Endodermal cell (in vitro differentiated cells): ENCODE measurements around the gene REV3L. TPM values are rescaled to one million over a fixed set of nuclear protein-coding genes. Genes with fewer than 3 reads are reported as not detected.

Experiments
- DNase-seq: peaks from one replicate; pipeline ENCODE4 v3.0.0-alpha.2; 2017
- H3K27ac ChIP-seq: 2 replicates; pipeline ENCODE4 v1.5.1; 2013; ENCODE audit warnings: mild to moderate bottlenecking, low read depth, low read length, moderate library complexity
- H3K27me3 ChIP-seq: 2 replicates; pipeline ENCODE4 v1.6.1; 2013; ENCODE audit warnings: mild to moderate bottlenecking, low read length, moderate library complexity; ENCODE audit not compliant: insufficient read depth, control insufficient read depth, poor library complexity, severe bottlenecking
- H3K36me3 ChIP-seq: 2 replicates; pipeline ENCODE4 v1.7.0; 2013; ENCODE audit warnings: mild to moderate bottlenecking, low read length, moderate library complexity; ENCODE audit not compliant: control insufficient read depth, insufficient read depth
- H3K4me1 ChIP-seq: one replicate; pipeline ENCODE4 v1.7.0; 2013; ENCODE audit warnings: low read length; ENCODE audit not compliant: control insufficient read depth, insufficient read depth
- H3K4me3 ChIP-seq: 2 replicates; pipeline ENCODE4 v1.5.1; 2013; ENCODE audit warnings: mild to moderate bottlenecking, low read length, moderate library complexity
- H3K9ac ChIP-seq: 2 replicates; pipeline ENCODE4 v1.6.1; 2013; ENCODE audit warnings: mild to moderate bottlenecking, low read length, moderate library complexity; ENCODE audit not compliant: poor library complexity, severe bottlenecking; ENCODE audit errors: extremely low read depth
- H3K9me3 ChIP-seq: 2 replicates; pipeline ENCODE4 v1.6.1; 2013; ENCODE audit warnings: mild to moderate bottlenecking, low read length, moderate library complexity; ENCODE audit not compliant: control insufficient read depth
- H3K27ac Mint-ChIP-seq: 2 replicates; pipeline ENCODE4 v1.8.0; 2020; ENCODE audit warnings: mixed read lengths
- H3K27me3 Mint-ChIP-seq: 2 replicates; pipeline ENCODE4 v1.8.0; 2021; ENCODE audit warnings: mild to moderate bottlenecking, mixed read lengths; ENCODE audit not compliant: insufficient read depth
- H3K36me3 Mint-ChIP-seq: 2 replicates; pipeline ENCODE4 v1.8.0; 2020; ENCODE audit warnings: low read depth, mixed read lengths
- H3K4me1 Mint-ChIP-seq: 2 replicates; pipeline ENCODE4 v1.8.0; 2020; ENCODE audit warnings: mixed read lengths
- H3K4me3 Mint-ChIP-seq: 2 replicates; pipeline ENCODE4 v1.8.0; 2020; ENCODE audit warnings: mild to moderate bottlenecking, moderate library complexity, mixed read lengths
- H3K9me3 Mint-ChIP-seq: 2 replicates; pipeline ENCODE4 v1.8.0; 2020; ENCODE audit warnings: mild to moderate bottlenecking, mixed read lengths
- CTCF ChIP-seq: fragments of 200-600 bp; sonication (generic); conservative IDR thresholded peaks from 2 replicates; pipeline ENCODE4 v1.5.0; 2021; ENCODE audit warnings: antibody characterized with exemption, mild to moderate bottlenecking
- WGBS, 2 experiments: methylation state at CpG; one replicate each; pipeline versions ENCODE4 v1.1.5 to v1.1.7; 2013; ENCODE audit warnings: missing lambda C conversion rate in 2 of 2, mixed read lengths in 1 of 2; ENCODE audit not compliant: insufficient coverage in 1 of 2, insufficient read length in 1 of 2; 5-methylcytosine and 5-hydroxymethylcytosine counted together
- total RNA-seq, 2 donors: library from RNA; stranded (reverse); fragmentation: NEBNext Ultra II Directional in 1 of 2; extraction: Animal tissue kit (Norgen Biotek cat#: 25700) in 1 of 2; gene quantifications; 2 replicates in 1 of 2; 3 replicates in 1 of 2; pipeline ENCODE4 v1.2.1, GENCODE V29; 2021

REV3L gene
- total RNA-seq, 2 donors from 2014 or later: 19.2 to 28.1 TPM

- Mint-ChIP-seq H3K4me1 (peaks cover 11% of the 10 kb centered on the region), H3K4me3 (no peak overlapping the region), H3K9me3 (no peaks in the 10 kb centered on the region), H3K27ac (no peak overlapping the region), H3K36me3 (no peaks in the 10 kb centered on the region), H3K27me3 (peaks cover 4% of the 10 kb centered on the region)
- H3K36me3 ChIP-seq: no peaks in the 10 kb centered on the region
- no peaks in the 10 kb centered on the region for H3K27me3 ChIP-seq
- peaks cover 3% of the 10 kb centered on the region for H3K4me1 ChIP-seq
- H3K27ac ChIP-seq: no peak overlapping the region
- no peak for TF ChIP-seq CTCF
- 95 to 96% methylated on average over 4 to 7 of the region's 7 CpGs for WGBS, 2 experiments
- H3K9ac ChIP-seq: no peak overlapping the region
- no peak overlapping the region for H3K4me3 ChIP-seq
- H3K9me3 ChIP-seq: no peaks in the 10 kb centered on the region
- DNase-seq: no peak
Observed at GRCh38 chr6:111450087-111450486, 32.9 kb downstream of the REV3L start.

- Mint-ChIP-seq H3K4me1 (peaks cover 16% of the 10 kb centered on the region), H3K36me3 (no peaks in the 10 kb centered on the region), H3K4me3 (no peak overlapping the region), H3K9me3 (no peaks in the 10 kb centered on the region), H3K27ac (no peak overlapping the region), H3K27me3 (peaks cover 4% of the 10 kb centered on the region)
- Histone ChIP-seq H3K4me1 (peaks cover 3% of the 10 kb centered on the region), H3K36me3 (no peaks in the 10 kb centered on the region), H3K9ac (no peak overlapping the region), H3K9me3 (no peaks in the 10 kb centered on the region), H3K4me3 (no peak overlapping the region), H3K27me3 (no peaks in the 10 kb centered on the region), H3K27ac (no peak overlapping the region)
- no peak for DNase-seq
- no peak for TF ChIP-seq CTCF
- 82 to 87% methylated on average over 4 of the region's 4 CpGs for WGBS, 2 experiments
Observed at GRCh38 chr6:111449129-111449528, 33.9 kb downstream of the REV3L start.

- no peaks in the 10 kb centered on the region for H3K27me3 ChIP-seq
- peaks cover 3% of the 10 kb centered on the region for H3K4me1 ChIP-seq
- H3K9me3 ChIP-seq: no peaks in the 10 kb centered on the region
- Mint-ChIP-seq H3K27me3 (peaks cover 2% of the 10 kb centered on the region), H3K9me3 (no peaks in the 10 kb centered on the region), H3K36me3 (no peaks in the 10 kb centered on the region), H3K4me1 (peaks cover 16% of the 10 kb centered on the region), H3K4me3 (no peak overlapping the region), H3K27ac (no peak overlapping the region)
- no peak overlapping the region for H3K4me3 ChIP-seq
- 93 to 94% methylated on average over 3 to 5 of the region's 5 CpGs for WGBS, 2 experiments
- no peak for DNase-seq
- no peak overlapping the region for H3K27ac ChIP-seq
- no peak overlapping the region for H3K9ac ChIP-seq
- no peak for TF ChIP-seq CTCF
- H3K36me3 ChIP-seq: no peaks in the 10 kb centered on the region
Observed at GRCh38 chr6:111447051-111447450, 36.0 kb downstream of the REV3L start.
